HCT116 (cell line): Measurements from ENCODE around the gene TP63.

Source experiments
- CTCF ChIP-seq, 3 experiments: fragments of 200-600 bp in 1 of 3; sonication (generic) in 1 of 3; IDR thresholded peaks in 2 of 3; conservative IDR thresholded peaks in 1 of 3; 2 replicates each; pipeline ENCODE4 v1.5.1; 2012 to 2017; ENCODE audit warnings: low read depth in 2 of 3, low read length in 2 of 3, antibody characterized with exemption in 1 of 3, borderline replicate concordance in 1 of 3, control low read depth in 1 of 3, mild to moderate bottlenecking in 1 of 3, mixed read lengths in 1 of 3, mixed run types in 1 of 3, moderate library complexity in 1 of 3; ENCODE audit not compliant: insufficient read depth in 1 of 3
- ELF1 ChIP-seq: IDR thresholded peaks from 2 replicates; pipeline ENCODE4 v1.6.1; 2012; ENCODE audit warnings: low read depth, borderline replicate concordance
- EZH2 ChIP-seq: fragments of 200-600 bp; sonication (generic); IDR thresholded peaks from 2 replicates; pipeline ENCODE4 v1.6.1; 2017; ENCODE audit warnings: antibody characterized with exemption, mixed run types
- EZH2phosphoT487 ChIP-seq: fragments of 200-600 bp; IDR thresholded peaks from 2 replicates; pipeline ENCODE4 v1.6.1; 2018; ENCODE audit warnings: antibody characterized with exemption, borderline replicate concordance
- POLR2A ChIP-seq: IDR thresholded peaks from 2 replicates; pipeline ENCODE4 v1.7.0; 2011; ENCODE audit warnings: borderline replicate concordance; ENCODE audit not compliant: insufficient read depth, insufficient read length; ENCODE audit errors: extremely low read depth
- POLR2AphosphoS5 ChIP-seq: IDR thresholded peaks from 2 replicates; pipeline ENCODE4 v1.6.1; 2011; ENCODE audit warnings: mild to moderate bottlenecking, low read depth, low read length, moderate library complexity
- REST ChIP-seq: IDR thresholded peaks from 2 replicates; pipeline ENCODE4 v1.6.1; 2012; ENCODE audit warnings: low read depth
- YY1 ChIP-seq: IDR thresholded peaks from 2 replicates; pipeline ENCODE4 v1.6.1; 2011; ENCODE audit warnings: low read length, low read depth, moderate library complexity, mild to moderate bottlenecking; ENCODE audit not compliant: insufficient replicate concordance; ENCODE audit errors: extremely low read depth

- TF ChIP-seq CTCF (IDR thresholded peaks at IDR 0.05 in 2 of 3, conservative IDR thresholded peaks at IDR 0.05 in 1 of 3; ENCODE audit: borderline replicate concordance in 1 of 3, insufficient read depth in 1 of 3, low read depth in 2 of 3, low read length in 2 of 3) (no peak), POLR2AphosphoS5 (no peak), EZH2 (no peak), REST (no peak), POLR2A (no peak), EZH2phosphoT487 (no peak), YY1 (no peak), ELF1 (no peak)
Measured at GRCh38 chr3:189778340-189778950, 147.3 kb downstream of the TP63 start.
